DND-41 (cell line): ENCODE results near the gene TMEM258.

Experiments
- ATAC-seq: fragments of 200-7000 bp; cut with Tn5 transposase; 3 replicates; pipeline ENCODE4 v1.9.1; 2021; ENCODE audit warnings: low read depth; ENCODE audit not compliant: insufficient read depth
- DNase-seq: peaks from one replicate; pipeline ENCODE4 v3.0.0-alpha.2; 2020
- H2AFZ ChIP-seq: 2 replicates; pipeline ENCODE4 v1.6.0; 2012; ENCODE audit warnings: low read depth, low read length
- H3K27ac ChIP-seq: 2 replicates; pipeline ENCODE4 v1.5.1; 2012; ENCODE audit warnings: low read length, inconsistent platforms
- H3K27me3 ChIP-seq: fragments of 200-600 bp; sonication (generic); 2 replicates; pipeline ENCODE4 v1.6.0; 2012; ENCODE audit warnings: low read length, mild to moderate bottlenecking, inconsistent platforms; ENCODE audit not compliant: insufficient read depth, poor library complexity
- H3K36me3 ChIP-seq: 2 replicates; pipeline ENCODE4 v1.5.1; 2012; ENCODE audit warnings: low read length, inconsistent platforms; ENCODE audit not compliant: insufficient read depth
- H3K4me1 ChIP-seq: 2 replicates; pipeline ENCODE4 v1.5.1; 2012; ENCODE audit warnings: mild to moderate bottlenecking, low read length; ENCODE audit not compliant: insufficient read depth
- H3K4me2 ChIP-seq: 2 replicates; pipeline ENCODE4 v1.6.0; 2012; ENCODE audit warnings: mild to moderate bottlenecking, moderate library complexity, low read length, inconsistent platforms; ENCODE audit not compliant: insufficient read depth
- H3K4me3 ChIP-seq, 2 experiments: fragments of 200-600 bp in 1 of 2; shearing (Covaris generic) in 1 of 2; 2 replicates each; pipeline ENCODE4 v1.5.1; 2012 to 2016; ENCODE audit warnings: inconsistent platforms in 2 of 2, low read length in 2 of 2, mild to moderate bottlenecking in 2 of 2, low read depth in 1 of 2, moderate library complexity in 1 of 2
- H3K79me2 ChIP-seq: 2 replicates; pipeline ENCODE4 v1.6.0; 2012; ENCODE audit warnings: low read length, inconsistent platforms; ENCODE audit not compliant: insufficient read depth
- H3K9ac ChIP-seq: 2 replicates; pipeline ENCODE4 v1.6.0; 2012; ENCODE audit warnings: low read depth, mild to moderate bottlenecking, inconsistent platforms, low read length, moderate library complexity
- H3K9me3 ChIP-seq: 2 replicates; pipeline ENCODE4 v1.5.1; 2012; ENCODE audit warnings: low read length, moderate library complexity, mild to moderate bottlenecking, inconsistent platforms; ENCODE audit not compliant: insufficient read depth, severe bottlenecking
- H4K20me1 ChIP-seq: 2 replicates; pipeline ENCODE4 v1.6.0; 2012; ENCODE audit warnings: low read length; ENCODE audit not compliant: insufficient read depth
- EZH2 ChIP-seq: IDR thresholded peaks from 3 replicates; pipeline ENCODE4 v1.6.1; 2012; ENCODE audit warnings: borderline replicate concordance, low read depth, mild to moderate bottlenecking, moderate library complexity, low read length, inconsistent platforms; ENCODE audit not compliant: severe bottlenecking
- TF ChIP-seq, protein P1 (sequence below): IDR thresholded peaks from 2 replicates; pipeline ENCODE4 v1.5.1; 2012; ENCODE audit warnings: borderline replicate concordance, low read length, moderate library complexity, mild to moderate bottlenecking; ENCODE audit not compliant: poor library complexity, severe bottlenecking; ENCODE audit errors: extremely low read depth

Gene TMEM258

DNA sequence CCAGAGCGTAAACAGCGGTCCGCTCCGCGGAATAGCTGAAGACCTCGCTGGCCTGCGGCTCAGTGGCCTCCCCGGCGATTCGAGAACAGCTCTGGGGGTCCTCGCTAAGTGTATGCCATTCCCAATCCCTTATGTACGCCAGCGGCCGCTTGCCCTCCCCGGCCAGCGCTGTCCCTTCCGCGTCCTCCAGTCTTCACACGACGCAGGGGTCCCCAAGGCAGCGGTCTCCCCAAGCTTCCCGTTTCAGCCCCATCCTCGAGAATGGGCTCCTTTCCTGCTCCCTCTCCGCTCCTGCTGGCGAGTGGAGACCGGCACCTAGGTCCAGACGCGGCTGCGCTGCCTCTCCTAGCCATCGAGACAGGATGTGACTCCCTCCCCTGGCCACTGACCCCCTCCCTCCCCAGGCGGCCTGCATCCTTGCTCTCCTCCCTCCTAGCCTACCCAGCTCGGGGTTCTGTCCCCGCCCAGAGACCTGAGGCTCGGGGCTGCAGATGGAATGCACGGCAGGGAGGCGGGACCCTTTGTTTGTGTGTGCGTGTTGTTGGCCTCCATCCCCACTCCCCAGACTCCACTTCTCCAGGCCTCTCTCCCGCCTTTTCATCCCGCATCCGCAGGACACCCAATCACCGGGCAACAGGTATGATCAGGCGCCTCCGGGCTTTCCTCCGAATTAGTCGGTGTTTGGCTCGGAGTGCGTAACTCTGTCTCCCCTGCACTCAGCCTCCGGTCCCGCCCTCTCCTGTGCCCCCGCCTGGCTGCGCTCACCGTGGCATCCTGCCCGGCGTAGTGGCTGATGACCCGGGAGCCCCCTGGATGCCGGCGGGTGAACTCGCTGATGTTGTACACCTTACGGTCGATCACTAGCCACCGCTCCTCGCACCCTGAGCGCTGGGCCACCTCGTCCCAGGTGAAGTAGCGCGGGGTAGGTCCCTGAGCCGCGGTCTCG lies 23.7 kb upstream of the TMEM258 start:
- H2AFZ ChIP-seq, result peak overlapping the region; percentile 70
- peak overlapping the region; percentile 52 to 74 for H3K4me3 ChIP-seq
- peaks cover 24% of the 10 kb centered on the region for H4K20me1 ChIP-seq
- peaks cover 28% of the 10 kb centered on the region for H3K4me1 ChIP-seq
- H3K9ac ChIP-seq, result peak overlapping the region; percentile 96
- no peaks in the 10 kb centered on the region for H3K27me3 ChIP-seq
- no peaks in the 10 kb centered on the region for H3K9me3 ChIP-seq
- TF ChIP-seq, protein P1, sequence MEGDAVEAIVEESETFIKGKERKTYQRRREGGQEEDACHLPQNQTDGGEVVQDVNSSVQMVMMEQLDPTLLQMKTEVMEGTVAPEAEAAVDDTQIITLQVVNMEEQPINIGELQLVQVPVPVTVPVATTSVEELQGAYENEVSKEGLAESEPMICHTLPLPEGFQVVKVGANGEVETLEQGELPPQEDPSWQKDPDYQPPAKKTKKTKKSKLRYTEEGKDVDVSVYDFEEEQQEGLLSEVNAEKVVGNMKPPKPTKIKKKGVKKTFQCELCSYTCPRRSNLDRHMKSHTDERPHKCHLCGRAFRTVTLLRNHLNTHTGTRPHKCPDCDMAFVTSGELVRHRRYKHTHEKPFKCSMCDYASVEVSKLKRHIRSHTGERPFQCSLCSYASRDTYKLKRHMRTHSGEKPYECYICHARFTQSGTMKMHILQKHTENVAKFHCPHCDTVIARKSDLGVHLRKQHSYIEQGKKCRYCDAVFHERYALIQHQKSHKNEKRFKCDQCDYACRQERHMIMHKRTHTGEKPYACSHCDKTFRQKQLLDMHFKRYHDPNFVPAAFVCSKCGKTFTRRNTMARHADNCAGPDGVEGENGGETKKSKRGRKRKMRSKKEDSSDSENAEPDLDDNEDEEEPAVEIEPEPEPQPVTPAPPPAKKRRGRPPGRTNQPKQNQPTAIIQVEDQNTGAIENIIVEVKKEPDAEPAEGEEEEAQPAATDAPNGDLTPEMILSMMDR, result peak; percentile 30
- no peak for TF ChIP-seq EZH2
- DNase-seq, result peak; percentile 76
- peak overlapping the region; percentile 86 for H3K27ac ChIP-seq
- H3K36me3 ChIP-seq, result peaks cover 47% of the 10 kb centered on the region
- peak; percentile 56 for ATAC-seq
- H3K79me2 ChIP-seq, result peaks cover 56% of the 10 kb centered on the region
- H3K4me2 ChIP-seq, result peak overlapping the region; percentile 83

DNA sequence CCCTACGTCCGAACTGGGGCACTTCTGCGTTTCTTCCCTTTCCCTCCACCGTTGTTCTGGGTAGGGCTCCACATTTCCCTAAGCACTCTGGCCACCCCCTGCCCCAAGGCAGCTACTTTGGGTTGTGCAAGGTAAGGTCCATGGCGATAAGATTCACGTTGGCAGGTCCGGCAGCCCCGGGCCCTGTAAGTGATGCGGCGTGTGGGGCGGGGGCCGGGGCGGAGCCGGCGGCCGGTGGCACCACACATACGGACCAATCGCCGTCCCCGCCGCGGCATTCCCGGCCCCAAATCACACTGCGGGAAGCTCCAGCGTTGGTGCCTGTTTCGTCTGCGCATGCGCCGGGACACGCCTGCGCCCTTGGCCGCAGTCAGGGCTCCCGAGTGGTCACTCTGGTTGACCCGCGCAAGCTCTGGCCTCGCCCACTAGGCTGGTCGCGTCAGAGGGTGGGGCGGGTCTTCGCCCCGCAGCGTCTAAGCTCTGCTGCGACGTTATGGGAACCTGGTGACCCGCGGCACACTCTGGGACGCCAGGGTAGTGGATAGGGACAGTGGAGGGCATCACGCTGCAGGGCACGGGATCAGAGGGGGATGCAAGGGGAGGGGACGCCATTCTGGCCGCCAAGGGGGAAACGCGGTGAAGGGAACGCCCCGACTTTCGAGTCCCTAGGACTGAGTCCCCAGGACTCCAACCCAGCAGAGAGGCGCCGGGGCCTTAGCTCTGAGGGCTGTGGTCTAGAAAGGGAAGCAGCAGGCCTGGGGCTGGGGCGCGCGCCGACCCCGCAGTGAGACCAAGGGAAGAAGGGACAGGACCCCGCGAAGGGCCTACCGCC lies 22.8 kb upstream of the TMEM258 start:
- H3K4me2 ChIP-seq, result peak overlapping the region; percentile 83
- DNase-seq (peak; percentile 80), ATAC-seq (peak; percentile 53)
- peaks cover 65% of the 10 kb centered on the region for H3K79me2 ChIP-seq
- H2AFZ ChIP-seq, result peak overlapping the region; percentile 70
- peaks cover 30% of the 10 kb centered on the region for H4K20me1 ChIP-seq
- H3K36me3 ChIP-seq, result peaks cover 56% of the 10 kb centered on the region
- no peaks in the 10 kb centered on the region for H3K27me3 ChIP-seq
- H3K27ac ChIP-seq, result peak overlapping the region; percentile 86
- no peaks in the 10 kb centered on the region for H3K9me3 ChIP-seq
- peak overlapping the region; percentile 52 to 74 for H3K4me3 ChIP-seq
- peaks cover 28% of the 10 kb centered on the region for H3K4me1 ChIP-seq
- TF ChIP-seq, protein P1, result no peak
- TF ChIP-seq EZH2, result no peak
- peak overlapping the region; percentile 96 for H3K9ac ChIP-seq

DNA sequence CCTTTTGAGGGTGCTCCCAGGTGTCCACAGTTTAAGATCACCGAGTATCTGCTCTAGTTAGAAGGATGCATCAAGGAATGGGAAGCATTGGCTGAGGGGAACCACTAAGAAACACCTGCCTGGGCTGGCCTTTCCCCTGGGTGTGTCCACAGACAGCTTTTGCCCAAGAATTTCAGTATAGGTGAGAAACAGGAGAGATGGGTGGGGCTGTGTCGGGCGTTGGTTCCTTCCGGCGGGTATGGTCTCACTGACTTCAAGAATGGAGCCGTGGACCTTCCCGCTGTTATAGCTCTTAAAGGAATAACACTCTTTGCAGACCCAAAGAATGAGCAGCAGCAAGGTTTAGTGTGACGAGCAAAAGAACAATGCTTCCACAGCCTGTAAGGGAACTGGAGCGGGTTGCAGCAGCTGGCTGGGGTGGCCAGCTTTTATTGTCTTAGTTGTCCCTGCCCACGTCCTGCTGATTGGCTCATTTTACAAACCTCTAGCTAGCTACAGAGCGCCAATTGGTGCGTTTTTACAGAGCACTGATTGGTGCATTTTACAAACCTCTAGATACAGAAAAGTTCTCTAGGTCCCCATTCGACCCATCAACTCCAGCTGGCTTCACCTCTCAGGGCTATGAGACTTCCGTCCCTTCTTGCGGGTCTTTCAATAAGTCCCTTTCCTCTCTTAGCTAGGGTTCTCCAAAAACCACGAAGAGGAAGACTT lies 22.0 kb upstream of the TMEM258 start:
- no peak for TF ChIP-seq EZH2
- TF ChIP-seq, protein P1, result no peak
- Histone ChIP-seq H3K9me3 (no peaks in the 10 kb centered on the region), H3K36me3 (peaks cover 64% of the 10 kb centered on the region), H3K27me3 (no peaks in the 10 kb centered on the region), H3K79me2 (peaks cover 72% of the 10 kb centered on the region), H3K4me3 (peak overlapping the region; percentile 52 to 74; a peak in 3 of 4 replicates), H4K20me1 (peaks cover 30% of the 10 kb centered on the region), H2AFZ (peak overlapping the region; percentile 70; the same call in 1 of the 2 replicates), H3K4me2 (peak overlapping the region; percentile 83), H3K9ac (peak overlapping the region; percentile 96), H3K27ac (peak overlapping the region; percentile 86), H3K4me1 (peaks cover 28% of the 10 kb centered on the region)
- ATAC-seq (peak; percentile 7; the same call in 2 of the 3 replicates), DNase-seq (peak; percentile 66)
